Neural crest cell (in vitro differentiated cells): ENCODE measurements around the gene SEC16B. TPM values are rescaled to one million over a fixed set of nuclear protein-coding genes. Genes with fewer than 3 reads are reported as not detected.

Experiments
- DNase-seq: peaks from one replicate; pipeline ENCODE4 v3.0.0; 2021; ENCODE audit warnings: low read depth, mixed read lengths, low spot score
- H3K27ac Mint-ChIP-seq: one replicate; pipeline ENCODE4 v1.8.0; 2021; ENCODE audit warnings: mild to moderate bottlenecking, mixed read lengths; ENCODE audit not compliant: unreplicated experiment
- H3K27me3 Mint-ChIP-seq: 2 replicates; pipeline ENCODE4 v1.8.0; 2021; ENCODE audit warnings: low read depth, mild to moderate bottlenecking, mixed read lengths
- H3K36me3 Mint-ChIP-seq: 2 replicates; pipeline ENCODE4 v1.8.0; 2021; ENCODE audit warnings: low read depth, mild to moderate bottlenecking, mixed read lengths
- H3K4me1 Mint-ChIP-seq: 2 replicates; pipeline ENCODE4 v1.8.0; 2021; ENCODE audit warnings: mixed read lengths
- H3K4me3 Mint-ChIP-seq: one replicate; pipeline ENCODE4 v1.8.0; 2021; ENCODE audit warnings: mild to moderate bottlenecking, mixed read lengths
- H3K9me3 Mint-ChIP-seq: 2 replicates; pipeline ENCODE4 v1.8.0; 2021; ENCODE audit warnings: mixed read lengths
- CTCF ChIP-seq: fragments of 200-600 bp; sonication (generic); conservative IDR thresholded peaks from 2 replicates; pipeline ENCODE4 v1.5.0; 2021; ENCODE audit warnings: antibody characterized with exemption, mild to moderate bottlenecking
- total RNA-seq: library from RNA; stranded (reverse); gene quantifications from 2 replicates; pipeline ENCODE4 v1.2.1, GENCODE V29; 2021

SEC16B gene
- total RNA-seq, 1 donor from 2014 or later = 1.4 TPM

DNA sequence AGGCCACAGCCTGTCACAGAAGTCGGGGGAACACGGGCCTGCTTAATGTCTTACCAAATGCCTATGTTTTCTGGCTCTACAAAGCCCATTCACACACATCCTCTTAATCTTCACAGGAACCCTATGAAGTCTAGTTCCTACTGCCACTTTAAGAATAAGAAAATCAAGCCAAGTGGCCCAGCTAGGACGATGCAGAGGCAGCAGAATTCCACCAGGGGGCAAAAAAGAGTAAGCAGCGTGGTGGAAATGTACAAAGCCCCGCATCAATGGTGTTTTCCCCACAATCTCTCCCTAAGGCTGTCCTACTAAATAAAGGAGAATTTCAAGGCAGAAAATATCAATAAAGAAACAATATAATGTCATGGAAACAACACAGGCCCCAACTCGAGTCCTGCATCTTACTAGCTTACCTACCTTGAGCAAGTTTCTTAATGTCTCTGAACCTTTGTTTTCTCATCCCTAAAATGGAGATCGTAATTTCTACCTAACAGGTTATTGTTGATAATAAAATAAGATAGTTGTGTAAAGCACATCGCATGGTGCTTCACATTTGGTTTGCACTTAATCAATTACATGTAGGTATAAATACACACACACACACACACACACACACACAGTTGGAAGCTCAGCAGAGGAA, 21.4 kb downstream of the SEC16B start:
- TF ChIP-seq CTCF = peak; percentile 93
- H3K27ac Mint-ChIP-seq = peak overlapping the region; percentile 1
- no peaks in the 10 kb centered on the region for H3K9me3 Mint-ChIP-seq
- H3K4me1 Mint-ChIP-seq = peaks cover 54% of the 10 kb centered on the region
- H3K4me3 Mint-ChIP-seq = no peak overlapping the region
- no peaks in the 10 kb centered on the region for H3K27me3 Mint-ChIP-seq
- no peaks in the 10 kb centered on the region for H3K36me3 Mint-ChIP-seq
- peak; percentile 64 for DNase-seq

- no peaks in the 10 kb centered on the region for H3K36me3 Mint-ChIP-seq
- H3K9me3 Mint-ChIP-seq = no peaks in the 10 kb centered on the region
- no peak for TF ChIP-seq CTCF
- H3K4me1 Mint-ChIP-seq = peaks cover 54% of the 10 kb centered on the region
- no peak overlapping the region for H3K4me3 Mint-ChIP-seq
- H3K27me3 Mint-ChIP-seq = no peaks in the 10 kb centered on the region
- H3K27ac Mint-ChIP-seq = no peak overlapping the region
- DNase-seq = no peak
These were observed 22.2 kb downstream of the SEC16B start for GRCh38 chr1:177947623-177948022.

GRCh38 chr1:177945943-177946650, 23.8 kb downstream of the SEC16B start:
- Mint-ChIP-seq H3K36me3 (no peaks in the 10 kb centered on the region), H3K9me3 (no peaks in the 10 kb centered on the region), H3K27ac (peak overlapping the region; percentile 89), H3K4me1 (peaks cover 54% of the 10 kb centered on the region), H3K27me3 (no peaks in the 10 kb centered on the region), H3K4me3 (peak overlapping the region; percentile 58)
- peak; percentile 97 for TF ChIP-seq CTCF
- DNase-seq = peak; percentile 79

DNA sequence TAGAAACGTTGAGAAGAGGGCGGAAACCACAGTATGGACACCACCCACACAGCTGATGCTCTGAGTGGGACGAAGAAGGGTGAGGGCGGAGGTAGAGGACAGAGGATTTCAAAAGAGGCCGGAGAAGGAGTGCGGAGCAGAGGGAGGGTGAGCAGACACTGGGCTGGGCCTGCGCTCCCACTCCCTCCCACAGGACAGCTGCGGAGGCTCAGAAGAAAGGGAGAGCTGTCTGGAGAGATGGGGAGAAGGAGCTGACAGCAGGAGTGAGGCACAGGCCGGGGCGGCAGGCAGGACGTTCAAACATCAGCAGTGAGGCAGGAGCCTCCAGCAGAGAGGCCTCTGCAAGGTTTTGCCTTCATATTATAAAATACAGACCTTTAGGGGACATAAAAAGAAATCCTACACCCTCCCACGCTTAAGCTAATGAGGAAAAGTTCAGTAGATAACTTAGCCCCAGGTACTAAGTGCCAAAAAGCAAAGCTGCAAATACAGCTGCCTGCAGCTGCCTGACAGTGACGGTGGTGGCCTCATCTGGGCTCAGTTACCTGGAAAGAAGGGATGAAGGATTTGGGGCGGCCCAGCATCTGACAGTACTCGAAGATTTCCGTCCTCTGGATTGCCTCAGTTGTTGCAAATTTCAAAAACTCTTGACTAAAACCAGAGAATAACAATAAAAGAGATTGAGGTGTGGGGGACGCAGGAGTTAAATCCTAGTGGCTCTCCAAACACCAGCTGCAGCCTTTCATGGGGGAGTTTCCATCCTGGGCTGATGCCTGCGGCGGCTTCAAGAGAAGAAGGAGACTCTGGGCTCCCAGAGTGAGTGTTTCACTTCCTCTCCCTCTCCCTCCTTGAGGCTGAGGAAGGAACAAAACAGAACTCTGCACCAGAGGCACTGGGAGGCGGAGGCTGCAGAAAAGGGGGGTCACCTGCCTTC, 25.6 kb downstream of the SEC16B start:
- TF ChIP-seq CTCF = no peak
- no peak for DNase-seq
- H3K4me3 Mint-ChIP-seq = no peak overlapping the region
- peak overlapping the region; percentile 68 for H3K27ac Mint-ChIP-seq
- no peaks in the 10 kb centered on the region for H3K9me3 Mint-ChIP-seq
- peaks cover 61% of the 10 kb centered on the region for H3K4me1 Mint-ChIP-seq
- H3K27me3 Mint-ChIP-seq = no peaks in the 10 kb centered on the region
- no peaks in the 10 kb centered on the region for H3K36me3 Mint-ChIP-seq

DNA sequence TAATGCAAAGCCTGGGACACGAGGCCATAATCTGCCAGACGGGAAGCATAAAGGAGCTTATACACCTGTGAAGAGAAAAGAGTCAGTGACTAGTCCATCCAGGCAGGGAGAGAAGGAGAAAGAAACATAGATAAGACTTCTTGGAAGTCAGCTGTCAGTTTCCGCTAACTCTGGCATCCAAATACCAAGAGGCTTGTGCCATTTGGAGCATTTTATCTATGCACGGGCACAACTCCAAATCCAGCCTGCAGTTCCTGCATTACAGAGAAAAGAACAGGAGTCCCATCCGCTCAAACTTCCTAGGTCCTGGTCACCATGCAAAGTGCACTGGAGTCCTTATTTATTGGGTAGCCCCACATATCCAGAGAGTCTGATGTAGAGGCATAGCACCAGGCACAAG, 27.9 kb downstream of the SEC16B start:
- Mint-ChIP-seq H3K4me3 (no peak overlapping the region), H3K36me3 (no peaks in the 10 kb centered on the region), H3K9me3 (no peaks in the 10 kb centered on the region), H3K27ac (no peak overlapping the region), H3K27me3 (no peaks in the 10 kb centered on the region), H3K4me1 (peaks cover 46% of the 10 kb centered on the region)
- TF ChIP-seq CTCF = no peak
- DNase-seq = no peak
